Uterus (tissue), 2 donors: ENCODE results near the gene TEX2.

Experiments
- POLR2A ChIP-seq, 2 donors: fragments of 450-650 bp; IDR thresholded peaks; one replicate each; pipeline ENCODE4 v1.6.1; 2016; ENCODE audit warnings: antibody characterized with exemption in 2 of 2, mild to moderate bottlenecking in 1 of 2, moderate library complexity in 1 of 2
- TF ChIP-seq, protein P1 (sequence below), 4 experiments: fragments of 200-600 bp in 2 of 4; fragments of 450-650 bp in 2 of 4; sonication (generic) in 2 of 4; IDR thresholded peaks; one replicate each; pipeline ENCODE4 v1.5.1; 2016 to 2019; ENCODE audit warnings: antibody characterized with exemption in 4 of 4, mild to moderate bottlenecking in 2 of 4, moderate library complexity in 1 of 4

DNA sequence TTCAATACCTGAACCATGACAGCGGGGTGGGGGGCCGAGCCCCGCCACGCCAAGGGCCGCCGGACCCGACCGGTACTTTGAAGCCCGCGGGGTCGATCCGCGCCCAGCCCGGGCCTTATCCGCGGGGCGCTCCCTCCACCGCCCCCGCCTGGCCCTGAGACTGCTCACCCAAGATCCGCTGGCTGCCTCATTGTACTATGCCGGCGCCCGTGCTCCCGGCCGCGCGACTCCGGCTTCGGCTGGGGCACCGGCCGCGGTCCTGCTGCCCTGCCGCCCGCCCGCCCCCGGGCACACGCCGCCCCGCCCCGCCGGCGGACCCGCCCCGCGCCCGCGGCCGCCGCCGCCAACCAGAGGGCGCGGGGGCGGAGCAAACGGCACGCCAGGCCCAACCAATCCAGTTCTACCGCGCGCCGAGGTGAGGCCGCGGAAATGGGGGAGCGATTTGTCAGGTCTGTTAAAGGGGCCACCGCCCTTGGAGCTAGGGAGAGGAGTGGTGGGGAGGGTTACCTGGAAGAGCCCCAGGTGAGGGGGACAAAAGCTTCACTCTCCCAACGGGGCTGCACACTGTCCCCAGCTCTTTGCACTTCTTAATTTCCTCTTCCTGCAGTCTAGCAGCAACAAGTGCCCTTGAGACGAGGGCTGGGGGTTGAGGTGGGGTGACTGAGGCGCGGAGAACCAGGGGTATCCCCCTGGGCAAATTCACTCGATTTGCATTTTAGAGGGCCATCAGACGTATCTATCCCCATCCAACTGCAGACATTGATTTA lies at the start of gene TEX2:
- TF ChIP-seq POLR2A (IDR thresholded peaks at IDR 0.05) = peak; percentile 33 to 73
- TF ChIP-seq, protein P1, sequence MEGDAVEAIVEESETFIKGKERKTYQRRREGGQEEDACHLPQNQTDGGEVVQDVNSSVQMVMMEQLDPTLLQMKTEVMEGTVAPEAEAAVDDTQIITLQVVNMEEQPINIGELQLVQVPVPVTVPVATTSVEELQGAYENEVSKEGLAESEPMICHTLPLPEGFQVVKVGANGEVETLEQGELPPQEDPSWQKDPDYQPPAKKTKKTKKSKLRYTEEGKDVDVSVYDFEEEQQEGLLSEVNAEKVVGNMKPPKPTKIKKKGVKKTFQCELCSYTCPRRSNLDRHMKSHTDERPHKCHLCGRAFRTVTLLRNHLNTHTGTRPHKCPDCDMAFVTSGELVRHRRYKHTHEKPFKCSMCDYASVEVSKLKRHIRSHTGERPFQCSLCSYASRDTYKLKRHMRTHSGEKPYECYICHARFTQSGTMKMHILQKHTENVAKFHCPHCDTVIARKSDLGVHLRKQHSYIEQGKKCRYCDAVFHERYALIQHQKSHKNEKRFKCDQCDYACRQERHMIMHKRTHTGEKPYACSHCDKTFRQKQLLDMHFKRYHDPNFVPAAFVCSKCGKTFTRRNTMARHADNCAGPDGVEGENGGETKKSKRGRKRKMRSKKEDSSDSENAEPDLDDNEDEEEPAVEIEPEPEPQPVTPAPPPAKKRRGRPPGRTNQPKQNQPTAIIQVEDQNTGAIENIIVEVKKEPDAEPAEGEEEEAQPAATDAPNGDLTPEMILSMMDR (IDR thresholded peaks at IDR 0.05) = peak in 1 of 4 experiments; percentile 30
